Head of caudate nucleus (tissue), 42 donors: ENCODE measurements around the gene STARD10.
A peak's percentile ranks its signal among the peaks of the same experiment; 100 is the strongest.

Experiments
- DNase-seq, 42 donors: peaks; one replicate each; pipeline versions ENCODE4 v3.0.0 to v3.0.0-alpha.2; 2020 to 2021; ENCODE audit warnings: mixed read lengths in 7 of 42
- intact Hi-C: fragments of 100-400 bp; cut with DNase I; formaldehyde crosslinking; loops from one replicate; pipeline ENCODE4 v1.15.0; 2022

Gene STARD10

GRCh38 chr11:72722050-72722748, 71.6 kb downstream of the STARD10 start:
- DNase-seq: peak; percentile 61 to 90 (median 82)
- intact Hi-C loops: no loop called here

GRCh38 chr11:72721689-72722049, 72.2 kb downstream of the STARD10 start:
- no peak for DNase-seq
- intact Hi-C loops: no loop called here

DNA sequence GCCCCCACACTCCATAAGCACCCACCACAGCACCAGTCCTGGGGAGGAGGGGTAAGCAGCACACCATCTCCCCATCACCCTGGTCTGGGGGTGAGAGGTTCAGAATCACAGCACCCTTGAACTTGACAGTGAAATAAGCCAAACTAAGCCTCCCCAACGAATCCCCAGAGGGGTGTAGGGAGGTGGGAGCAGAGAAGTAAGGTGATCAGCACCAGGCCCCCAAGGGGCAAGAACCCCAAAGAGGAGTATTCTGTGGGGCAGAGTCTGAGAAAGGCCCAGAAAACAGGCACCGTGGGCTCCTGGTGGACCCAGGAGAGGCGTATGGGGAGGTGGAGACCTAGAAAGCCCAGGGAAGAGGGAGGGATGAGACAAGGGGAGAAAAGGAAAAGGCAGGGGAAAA, 72.6 kb downstream of the STARD10 start:
- intact Hi-C loops: no loop called here
- no peak for DNase-seq

DNA sequence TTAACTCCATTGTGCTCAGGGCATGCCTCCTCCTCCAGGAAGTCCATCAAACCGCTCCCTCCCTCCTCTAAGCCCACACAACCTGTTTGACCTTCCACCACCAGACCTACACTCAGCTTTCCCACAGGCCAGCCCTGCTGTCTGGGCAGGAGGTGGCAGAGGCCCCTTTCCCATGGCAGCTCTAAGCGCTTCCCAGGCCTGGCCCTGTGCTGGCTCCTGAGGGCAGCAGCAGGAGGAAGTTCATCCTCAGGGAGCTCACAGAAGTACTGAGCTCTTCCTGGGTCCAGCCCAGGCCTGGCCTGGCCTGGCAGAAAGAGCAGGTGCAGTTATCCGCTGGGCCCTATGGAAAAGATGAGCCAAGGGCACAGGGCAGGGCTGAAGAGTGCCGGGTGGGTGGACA, 73.1 kb downstream of the STARD10 start:
- intact Hi-C loops: no loop called here
- no peak for DNase-seq

- intact Hi-C loops: no loop called here
- DNase-seq: peak in 15 of 42 donors; percentile 21 to 60 (median 38)
Observed at GRCh38 chr11:72720047-72720446, 73.8 kb downstream of the STARD10 start.

DNA sequence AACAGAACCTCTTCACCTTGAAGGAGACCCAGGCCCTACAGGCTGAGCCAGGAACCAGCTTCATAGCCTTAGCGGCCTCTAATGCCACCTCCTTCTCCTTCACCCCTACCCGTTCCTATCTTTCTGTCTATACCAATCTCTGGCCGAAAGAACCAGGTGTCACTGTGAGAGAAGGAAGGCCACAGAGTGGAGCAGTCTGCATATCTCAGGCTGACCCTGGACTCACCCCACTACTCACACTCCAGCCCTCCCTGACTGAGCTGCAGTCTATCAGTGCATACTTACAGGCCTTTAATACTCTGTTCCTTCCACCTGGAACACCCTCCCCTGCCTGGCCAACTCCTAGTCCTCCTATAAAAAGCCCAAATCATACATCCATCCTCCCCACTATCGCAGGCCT, 74.3 kb downstream of the STARD10 start:
- intact Hi-C loops: no loop called here
- DNase-seq: no peak

- intact Hi-C loops: no loop called here
- DNase-seq: no peak
Observed at GRCh38 chr11:72719144-72719543, 74.7 kb downstream of the STARD10 start.

GRCh38 chr11:72718101-72718501, 75.7 kb downstream of the STARD10 start:
- peak in 4 of 42 donors; percentile 19 to 56 (median 41) for DNase-seq
- intact Hi-C loops: no loop called here

DNA sequence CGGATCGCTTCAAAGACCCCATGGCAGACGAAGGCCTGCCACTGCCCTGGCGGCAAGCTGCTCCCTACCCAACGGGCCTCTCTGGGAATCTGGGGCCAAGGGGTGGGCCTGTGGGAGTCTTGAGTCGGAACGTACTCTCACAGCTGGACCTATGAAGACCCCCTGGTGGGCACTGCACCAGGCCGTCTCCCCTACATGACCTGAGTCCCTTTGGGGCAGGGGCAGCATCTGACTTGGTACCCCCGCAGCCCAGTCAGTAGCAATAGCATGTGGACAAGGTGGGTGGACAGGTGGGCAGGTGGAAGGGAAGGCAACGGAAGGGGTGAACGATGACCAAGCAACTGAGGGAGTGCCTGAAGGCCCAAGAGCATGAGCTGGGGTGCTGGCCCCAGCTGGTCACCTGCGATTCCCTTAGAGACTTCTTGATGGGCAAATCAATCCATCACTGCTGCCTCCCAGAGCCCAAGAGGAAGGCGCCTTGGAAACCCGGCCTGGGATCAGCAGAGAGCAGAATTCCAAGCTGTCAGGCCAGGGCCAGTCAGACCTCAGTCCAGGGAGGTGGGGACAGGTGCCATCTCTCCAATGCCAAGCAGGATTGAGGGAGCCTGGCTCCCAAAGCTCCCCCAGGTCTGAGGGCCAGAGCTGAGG, 76.9 kb downstream of the STARD10 start:
- intact Hi-C loops: no loop called here
- DNase-seq: no peak

DNA sequence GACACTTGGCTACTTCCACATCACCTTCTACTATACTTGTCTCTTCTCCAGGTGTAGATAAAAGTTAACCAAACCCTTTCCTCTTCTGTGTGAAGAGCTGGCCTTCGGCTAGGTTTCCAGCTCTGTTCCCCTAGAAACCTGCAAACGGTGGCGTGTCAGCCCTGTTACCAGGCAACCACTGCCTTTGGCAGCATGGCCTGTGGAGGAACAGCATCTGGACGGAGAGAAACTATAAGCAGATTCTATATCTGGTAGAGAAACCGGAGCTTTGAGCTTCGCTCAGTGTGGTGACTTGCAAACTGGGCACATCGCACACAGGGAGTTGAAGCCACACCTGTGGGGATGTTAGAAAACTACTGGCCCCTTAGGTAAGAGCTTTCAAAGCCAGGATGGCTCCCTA, 77.6 kb downstream of the STARD10 start:
- DNase-seq: peak in 2 of 42 donors; percentile 46 to 57
- intact Hi-C loops: no loop called here

- no peak for DNase-seq
- intact Hi-C loops: no loop called here
Observed at GRCh38 chr11:72712841-72713240, 81.0 kb downstream of the STARD10 start.

DNA sequence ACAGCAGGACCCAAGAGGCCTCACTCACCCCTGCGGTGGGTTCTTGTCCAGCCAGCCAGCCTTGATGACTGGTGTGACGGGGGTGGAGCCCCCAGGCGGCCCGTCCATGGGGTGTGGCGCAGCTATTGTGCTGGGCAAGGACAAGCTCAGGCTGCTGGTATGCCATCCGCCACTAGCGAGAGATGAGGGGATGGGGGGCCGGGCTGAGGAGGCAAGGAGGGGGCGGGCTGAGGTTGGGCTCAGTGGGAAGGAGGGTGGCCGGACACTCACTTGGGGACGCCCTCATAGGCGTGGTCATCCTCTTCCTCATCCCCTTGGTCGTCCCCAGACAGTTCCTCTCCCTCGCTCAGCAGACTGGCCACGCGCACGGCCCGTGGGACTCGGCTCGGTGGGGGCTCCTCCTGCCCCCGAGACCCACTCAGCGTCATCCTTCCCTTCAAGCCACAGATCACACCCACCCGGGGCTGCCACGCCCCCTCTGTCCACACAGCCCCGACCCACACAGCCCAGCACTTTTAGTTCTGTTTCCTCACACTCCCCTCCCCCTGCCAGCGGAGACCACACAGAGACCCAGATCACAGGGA, 81.6 kb downstream of the STARD10 start:
- peak; percentile 32 to 80 (median 62) for DNase-seq

DNA sequence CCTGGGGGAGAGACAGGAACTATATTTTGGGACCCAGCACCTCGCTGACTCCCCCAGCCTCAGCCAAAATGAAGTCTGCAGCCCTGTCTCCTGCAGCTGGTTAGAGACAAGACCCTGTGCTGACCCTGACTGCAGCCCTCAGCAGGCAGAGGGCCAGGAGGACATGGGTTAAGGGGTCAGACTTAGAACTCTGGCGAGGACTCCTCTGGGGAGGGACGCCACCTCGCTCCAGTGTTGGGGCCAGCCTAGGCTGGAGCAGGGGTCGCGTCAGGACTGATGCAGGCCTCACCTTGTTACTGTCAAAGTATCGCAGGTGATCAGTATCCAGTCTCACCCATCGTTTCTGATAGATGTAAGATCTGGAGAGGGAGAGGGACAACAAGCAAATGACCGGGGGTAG, 82.7 kb downstream of the STARD10 start:
- DNase-seq: no peak
- intact Hi-C loops: no loop called here

More for the DNA sequence above, 81.6 kb downstream of the STARD10 start:
- intact Hi-C loops: no loop called here

GRCh38 chr11:72710278-72710677, 83.6 kb downstream of the STARD10 start:
- intact Hi-C loops: no loop called here
- DNase-seq: no peak

- no peak for DNase-seq
Observed at GRCh38 chr11:72709478-72710238, 84.2 kb downstream of the STARD10 start.

GRCh38 chr11:72707032-72707431, 86.8 kb downstream of the STARD10 start:
- intact Hi-C loops: no loop called here
- DNase-seq: no peak

More at GRCh38 chr11:72709478-72710238, 84.2 kb downstream of the STARD10 start:
- intact Hi-C loops: no loop called here

DNA sequence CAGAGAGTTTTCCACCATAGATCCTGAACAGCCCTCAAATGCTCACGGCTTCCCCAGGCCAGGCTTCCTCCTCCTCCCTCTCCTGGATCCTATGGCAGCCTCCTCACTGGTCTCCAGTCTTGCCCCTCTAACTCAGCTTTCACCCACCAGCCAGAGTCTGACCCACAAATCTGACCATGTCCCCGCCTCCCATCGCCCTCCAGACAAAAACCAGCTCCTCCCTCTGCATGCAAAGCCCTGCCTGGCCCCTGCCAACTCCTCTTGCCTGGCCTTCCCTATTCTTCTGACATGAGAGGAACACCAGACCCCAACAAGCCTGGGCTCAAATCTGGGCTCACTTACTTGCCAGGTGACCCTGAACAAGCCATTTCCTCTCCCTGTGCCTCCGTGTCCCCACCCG, 87.3 kb downstream of the STARD10 start:
- intact Hi-C loops: no loop called here
- no peak for DNase-seq

DNA sequence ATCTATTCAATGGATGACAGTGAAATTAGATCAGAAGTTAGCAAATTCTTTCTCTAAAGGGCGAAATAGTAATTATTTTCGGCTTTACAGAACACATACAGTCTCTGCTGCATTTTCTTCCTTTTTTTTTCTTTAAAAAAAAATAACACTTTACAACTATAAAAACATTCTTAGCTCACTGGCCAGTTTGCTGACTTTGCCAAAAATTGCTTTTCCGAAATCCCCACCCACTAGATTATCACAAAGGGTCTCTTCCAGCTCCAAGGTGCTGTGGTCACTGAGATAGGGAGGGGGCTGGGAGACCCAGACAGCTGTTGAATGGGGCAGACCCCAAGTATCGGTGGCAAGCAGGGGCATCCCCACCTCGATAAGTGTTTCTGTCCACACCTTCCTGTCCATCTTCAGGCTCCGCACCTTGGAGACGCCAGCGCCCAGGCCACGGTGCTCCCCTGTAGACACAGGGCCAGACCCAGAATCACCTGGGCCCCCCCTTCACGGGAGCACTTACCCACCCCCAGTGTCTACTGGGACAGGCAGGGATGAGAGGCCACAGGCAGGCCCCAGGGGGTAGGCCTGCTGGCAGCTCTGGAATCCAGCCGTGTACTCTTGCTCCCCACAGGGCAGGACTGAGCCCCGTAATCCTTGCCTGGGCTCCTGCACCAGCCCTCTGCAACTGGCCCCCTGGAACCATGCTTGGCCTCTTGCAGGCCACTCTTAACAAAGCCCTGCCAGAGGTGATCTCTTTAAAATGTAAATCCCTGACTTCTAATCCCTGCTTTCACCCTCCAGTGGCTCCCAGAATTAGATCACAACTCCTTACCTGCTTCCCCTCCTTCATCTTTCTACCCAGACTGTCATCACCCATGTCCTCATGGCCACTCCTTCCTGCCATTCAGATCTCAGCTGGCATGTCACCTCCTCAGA, 88.1 kb downstream of the STARD10 start:
- intact Hi-C loops: no loop called here
- DNase-seq: no peak

DNA sequence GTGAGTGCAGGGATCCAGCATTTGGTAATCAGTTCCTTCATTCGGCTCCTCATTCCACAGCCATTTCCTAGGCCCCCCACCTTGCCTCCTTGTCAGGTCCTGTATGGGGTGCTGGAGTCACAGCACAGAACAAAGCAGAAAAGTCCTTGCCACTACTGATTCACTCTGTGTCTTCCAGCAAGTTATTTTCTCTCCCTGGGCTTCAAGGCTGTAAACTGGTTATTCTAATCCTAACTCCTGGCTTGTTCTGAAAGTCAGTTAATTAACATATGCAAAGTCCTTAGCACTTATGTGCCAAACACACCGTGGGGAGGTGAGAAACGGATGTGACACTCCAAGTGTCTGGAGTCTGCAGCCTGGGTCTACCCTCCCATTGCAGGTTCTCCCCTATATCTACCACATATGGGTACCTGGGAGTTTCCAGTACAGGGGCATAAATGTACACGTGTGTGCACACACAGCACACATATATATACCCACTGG, 89.0 kb downstream of the STARD10 start:
- no peak for DNase-seq

More for the DNA sequence above, 89.0 kb downstream of the STARD10 start:
- intact Hi-C loops: no loop called here
